22Rv1 (cell line): ENCODE data around the gene THEMIS.

Experiments used
- H3K27ac ChIP-seq: fragments of 450-650 bp; 2 replicates; pipeline ENCODE4 v1.5.1; 2017
- ZFX ChIP-seq: fragments of 450-650 bp; IDR thresholded peaks from 2 replicates; pipeline ENCODE4 v1.6.1; 2017; ENCODE audit warnings: antibody characterized with exemption, borderline replicate concordance
- TF ChIP-seq, protein P1 (sequence below): fragments of 450-650 bp; IDR thresholded peaks from 2 replicates; pipeline ENCODE4 v1.5.1; 2017; ENCODE audit warnings: mild to moderate bottlenecking

THEMIS gene

GRCh38 chr6:127821431-127821830 is 79.4 kb downstream of the THEMIS start:
- no peak for TF ChIP-seq ZFX
- TF ChIP-seq, protein P1, sequence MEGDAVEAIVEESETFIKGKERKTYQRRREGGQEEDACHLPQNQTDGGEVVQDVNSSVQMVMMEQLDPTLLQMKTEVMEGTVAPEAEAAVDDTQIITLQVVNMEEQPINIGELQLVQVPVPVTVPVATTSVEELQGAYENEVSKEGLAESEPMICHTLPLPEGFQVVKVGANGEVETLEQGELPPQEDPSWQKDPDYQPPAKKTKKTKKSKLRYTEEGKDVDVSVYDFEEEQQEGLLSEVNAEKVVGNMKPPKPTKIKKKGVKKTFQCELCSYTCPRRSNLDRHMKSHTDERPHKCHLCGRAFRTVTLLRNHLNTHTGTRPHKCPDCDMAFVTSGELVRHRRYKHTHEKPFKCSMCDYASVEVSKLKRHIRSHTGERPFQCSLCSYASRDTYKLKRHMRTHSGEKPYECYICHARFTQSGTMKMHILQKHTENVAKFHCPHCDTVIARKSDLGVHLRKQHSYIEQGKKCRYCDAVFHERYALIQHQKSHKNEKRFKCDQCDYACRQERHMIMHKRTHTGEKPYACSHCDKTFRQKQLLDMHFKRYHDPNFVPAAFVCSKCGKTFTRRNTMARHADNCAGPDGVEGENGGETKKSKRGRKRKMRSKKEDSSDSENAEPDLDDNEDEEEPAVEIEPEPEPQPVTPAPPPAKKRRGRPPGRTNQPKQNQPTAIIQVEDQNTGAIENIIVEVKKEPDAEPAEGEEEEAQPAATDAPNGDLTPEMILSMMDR: no peak
- no peak overlapping the region for H3K27ac ChIP-seq

DNA sequence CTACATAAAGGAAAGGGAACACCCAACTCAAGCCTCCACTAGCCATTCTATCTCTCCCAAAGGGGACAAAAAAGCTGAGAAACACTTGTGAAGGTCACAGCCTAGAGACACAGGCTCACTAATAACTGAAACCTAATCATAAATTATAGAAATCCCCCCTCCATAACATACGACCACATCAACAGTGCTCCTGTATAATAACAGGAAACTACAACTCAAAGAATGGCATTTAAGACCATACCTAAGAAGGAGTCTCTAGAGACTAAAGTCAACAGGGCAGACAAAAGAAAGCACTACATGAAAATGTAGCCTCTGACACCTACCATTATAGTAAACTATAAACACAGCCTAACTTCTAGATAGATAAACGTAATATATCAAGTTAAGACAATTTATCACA is 82.7 kb downstream of the THEMIS start:
- H3K27ac ChIP-seq: no peak overlapping the region
- TF ChIP-seq, protein P1: no peak
- no peak for TF ChIP-seq ZFX

DNA sequence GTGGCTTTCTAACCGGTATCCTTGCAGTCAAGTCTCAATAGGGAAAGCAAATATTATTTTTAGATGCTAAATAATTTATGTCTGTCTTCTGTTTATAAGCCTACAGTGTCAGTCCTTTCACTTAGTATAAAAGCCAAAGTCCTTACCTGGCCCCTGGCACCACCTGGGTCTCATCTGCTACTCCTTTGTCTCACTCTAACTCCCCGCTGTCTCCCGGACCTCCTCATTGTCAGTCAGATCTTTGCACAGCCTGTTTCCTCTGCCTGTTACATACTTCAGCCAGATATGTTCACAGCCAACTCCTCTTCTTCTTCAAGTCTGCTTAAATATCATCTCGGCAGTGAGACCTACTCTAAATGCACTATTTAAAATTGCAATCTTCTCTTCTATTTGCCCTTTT is 84.2 kb downstream of the THEMIS start:
- TF ChIP-seq ZFX: no peak
- TF ChIP-seq, protein P1: no peak

GRCh38 chr6:127813699-127814027 is 87.2 kb downstream of the THEMIS start:
- no peak for TF ChIP-seq ZFX
- TF ChIP-seq, protein P1: no peak
- H3K27ac ChIP-seq: no peak overlapping the region

More for the DNA sequence above, 84.2 kb downstream of the THEMIS start:
- no peak overlapping the region for H3K27ac ChIP-seq

DNA sequence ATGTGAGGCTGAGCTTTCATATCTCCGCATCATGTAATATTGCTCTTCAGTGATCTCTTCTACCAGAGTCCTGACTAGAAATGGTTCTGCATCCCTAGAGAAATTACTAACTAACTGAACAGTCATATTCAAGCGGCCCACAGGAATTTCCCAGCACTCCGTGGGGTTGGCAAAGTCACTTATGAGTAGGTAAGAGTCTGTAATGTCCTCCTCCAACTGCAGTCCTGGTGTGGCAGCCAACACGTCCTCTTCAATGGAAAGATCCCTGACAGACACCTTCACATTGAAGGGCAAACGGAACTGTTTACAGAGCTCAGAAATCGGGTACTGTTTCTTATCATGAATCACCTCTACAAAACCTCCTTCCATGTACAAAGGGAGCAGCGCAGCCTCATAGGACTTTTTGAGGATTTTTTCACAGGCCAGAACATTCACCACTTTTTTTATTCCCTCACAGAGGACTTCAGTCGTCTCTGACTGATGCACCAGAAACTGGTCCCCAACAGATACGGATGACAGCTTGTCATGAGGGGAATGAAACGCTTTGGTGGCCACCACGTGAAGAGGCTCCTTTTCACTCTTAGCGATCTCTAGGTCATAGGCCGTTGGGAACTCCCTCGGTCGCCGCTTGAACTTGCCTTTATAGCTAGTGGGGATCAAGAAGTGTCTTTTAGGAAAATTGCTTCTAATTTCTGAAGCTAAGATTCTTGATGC is 87.7 kb downstream of the THEMIS start:
- no peak overlapping the region for H3K27ac ChIP-seq
- no peak for TF ChIP-seq ZFX
- TF ChIP-seq, protein P1: no peak

DNA sequence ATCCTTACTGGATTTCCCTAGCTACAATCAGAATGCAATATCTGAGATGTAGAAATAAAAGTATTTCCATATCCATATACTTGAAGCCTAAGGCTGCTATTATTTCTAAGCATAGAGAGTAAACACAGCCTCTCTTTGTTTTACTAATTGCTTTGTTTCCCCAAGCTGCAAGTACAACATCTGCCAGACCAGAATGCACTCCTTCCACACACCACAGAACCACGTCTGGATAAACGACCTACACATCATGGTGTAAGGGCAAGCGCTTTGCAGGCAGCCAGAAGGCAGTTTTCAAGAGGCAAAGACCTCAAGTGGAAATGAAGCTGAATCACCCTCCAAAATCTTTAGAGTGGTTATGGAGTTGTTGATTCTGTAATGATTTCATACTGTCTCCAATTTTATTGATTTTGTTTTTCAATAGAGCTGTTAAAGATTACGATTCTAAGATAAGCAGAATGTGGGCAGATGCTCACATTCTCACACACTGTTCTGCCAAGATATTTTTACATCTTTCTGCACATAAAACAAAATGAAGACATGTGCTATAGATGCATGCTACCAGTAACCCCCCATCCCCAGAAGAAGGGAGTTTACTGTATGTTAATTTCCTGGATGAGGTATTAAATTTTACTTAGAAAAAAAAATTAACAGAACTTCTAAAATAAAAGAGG is 88.8 kb downstream of the THEMIS start:
- no peak overlapping the region for H3K27ac ChIP-seq

More for the DNA sequence above, 88.8 kb downstream of the THEMIS start:
- no peak for TF ChIP-seq ZFX
- TF ChIP-seq, protein P1: no peak
